Renal pelvis (tissue), 4 donors: Measurements from ENCODE around the gene SH3D19. TPM values are rescaled to one million over a fixed set of nuclear protein-coding genes. Genes with fewer than 3 reads are reported as not detected.
"Not testable (repeated sequence)": the region's sequence is repeated elsewhere in the genome, so short reads cannot be mapped to it uniquely, and the experiment has no call there.

ENCODE experiments used
- DNase-seq: peaks from one replicate; pipeline ENCODE4 v3.0.0-alpha.2; 2013
- polyA plus RNA-seq, 3 donors: library from polyadenylated mRNA; unstranded; fragments of 120-200 nt; gene quantifications; one replicate each; pipeline ENCODE4 v1.2.1, GENCODE V29; 2013; ENCODE audit not compliant: insufficient read length in 3 of 3

The SH3D19 gene
- polyA plus RNA-seq, 3 donors: 24.7 to 31.4 (median 27.6) TPM

DNA sequence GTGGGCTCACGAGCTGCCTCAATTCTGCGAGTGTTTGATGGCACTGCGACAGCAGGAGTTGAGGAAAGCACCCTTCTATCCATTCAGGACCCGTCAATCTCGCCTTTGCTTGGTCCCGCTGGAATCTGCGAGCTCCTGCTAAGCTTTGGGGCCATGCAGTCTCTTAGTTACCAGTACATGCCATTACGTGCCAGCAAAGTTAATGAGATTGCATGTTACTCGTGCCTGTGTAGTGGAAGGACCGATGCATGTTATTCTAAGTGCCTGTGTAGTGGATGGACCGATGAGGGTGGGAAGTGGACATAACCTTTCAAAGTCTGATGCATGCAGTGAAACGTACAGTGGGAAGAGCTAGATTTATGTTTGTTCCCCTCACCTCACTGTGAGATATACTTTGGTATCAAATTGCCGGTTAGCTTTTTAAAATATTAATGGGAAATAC, 225.4 kb downstream of the SH3D19 start:
- peak; percentile 38 for DNase-seq

GRCh38 chr4:151099229-151099975, 226.0 kb downstream of the SH3D19 start, which contains the start of gene RPS3A:
Gene RPS3A, plus strand, starts transcription at chr4:151099628. Its CDS starts 25 bp downstream, at chr4:151099653.
- peak; percentile 97 for DNase-seq

GRCh38 chr4:151098979-151099228, 226.5 kb downstream of the SH3D19 start:
- DNase-seq: no peak

DNA sequence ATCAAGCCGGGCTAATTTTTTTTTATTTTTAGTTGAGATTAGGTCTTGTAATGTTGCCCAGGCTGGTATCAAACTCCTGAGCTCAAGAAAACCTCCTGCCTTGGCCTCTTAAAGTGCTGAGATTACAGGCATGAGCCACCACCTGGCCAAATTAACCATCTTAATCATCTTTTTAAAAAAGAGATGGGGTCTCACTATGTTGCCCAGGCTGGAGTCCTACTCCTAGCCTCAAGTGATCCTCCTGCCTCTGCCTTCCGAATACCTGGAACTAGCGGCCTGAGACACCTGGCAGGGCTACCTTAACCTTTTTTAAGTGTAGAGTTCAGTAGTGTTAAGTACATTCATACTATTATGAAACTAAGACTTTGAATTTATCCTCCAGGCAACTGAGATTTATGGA, 227.6 kb downstream of the SH3D19 start:
- no peak for DNase-seq

DNA sequence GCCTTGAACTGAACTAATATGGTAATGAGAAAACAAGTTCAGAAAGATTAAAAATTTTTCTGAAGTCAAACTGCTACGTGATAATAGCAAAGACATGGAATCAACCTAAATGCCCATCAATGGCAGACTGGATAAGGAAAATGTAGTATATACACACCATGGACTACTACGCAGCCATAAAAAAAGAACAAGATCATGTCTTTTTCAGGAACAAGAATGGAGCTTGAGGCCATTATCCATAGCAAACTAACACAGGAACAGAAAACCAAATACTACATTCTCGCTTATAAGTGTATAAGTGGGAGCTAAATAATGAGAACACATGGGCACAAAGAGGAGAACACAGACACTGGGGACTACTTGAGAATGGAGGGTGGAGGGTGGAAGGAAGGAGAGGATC, 230.3 kb downstream of the SH3D19 start:
- DNase-seq: no peak

DNA sequence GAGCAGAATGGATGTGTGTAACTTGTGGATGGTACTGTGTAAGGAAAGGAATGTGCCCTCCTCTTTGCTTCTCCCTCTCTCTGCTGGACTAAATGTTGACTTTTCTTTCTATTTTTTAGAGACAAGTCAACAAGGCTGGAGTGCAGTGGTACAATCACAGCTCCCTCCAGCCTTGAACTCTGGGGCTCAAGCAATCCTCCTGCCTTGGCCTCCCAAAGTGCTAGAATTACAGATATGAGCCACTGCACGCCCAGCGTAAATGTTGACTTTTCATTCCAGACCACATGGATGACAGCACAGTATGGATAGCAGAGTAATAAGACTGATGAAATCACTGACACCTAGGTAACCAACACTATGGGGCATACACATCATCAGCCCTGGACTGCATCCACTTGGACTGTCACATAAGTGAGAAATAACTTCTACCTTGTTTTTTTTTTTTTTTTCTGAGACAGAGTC, 231.1 kb downstream of the SH3D19 start:
- no peak for DNase-seq

GRCh38 chr4:151093203-151093602, 232.2 kb downstream of the SH3D19 start:
- no peak for DNase-seq

- DNase-seq: no peak
Observed at GRCh38 chr4:151092488-151092887, 232.9 kb downstream of the SH3D19 start.

DNA sequence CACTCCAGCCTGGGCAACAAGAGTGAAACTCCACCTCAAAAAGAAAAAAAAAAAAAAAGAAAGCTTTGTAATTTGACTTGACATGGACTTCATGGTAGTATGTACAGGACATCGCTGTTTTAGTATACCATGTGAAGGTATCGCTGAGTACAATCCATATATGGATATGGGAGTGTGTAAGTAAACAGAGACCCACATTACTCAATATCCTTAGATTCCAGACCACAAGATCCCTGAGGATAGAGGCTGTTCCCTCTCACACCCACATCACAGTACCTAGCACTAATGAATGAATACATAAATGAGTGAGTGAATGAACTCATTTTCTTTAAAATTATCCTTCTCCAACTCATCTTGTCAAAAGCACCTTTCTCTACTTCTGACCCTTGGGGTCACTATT, 234.4 kb downstream of the SH3D19 start:
- no peak for DNase-seq

- DNase-seq: no peak
Observed at GRCh38 chr4:151087467-151087866, 237.9 kb downstream of the SH3D19 start.

- not testable (repeated sequence) for DNase-seq
Observed at GRCh38 chr4:151077978-151078377, 247.4 kb downstream of the SH3D19 start.

- DNase-seq: no peak
Observed at GRCh38 chr4:151074416-151074916, 250.9 kb downstream of the SH3D19 start.

Other genes with a start within 250 kb of the SH3D19 start
- 1,000 to 10,000 TPM; 3,708 to 4,499 (median 3,883) TPM for gene RPS3A, start 226.0 kb downstream of the SH3D19 start, polyA plus RNA-seq
- gene PRSS48, start 48.4 kb downstream of the SH3D19 start, polyA plus RNA-seq: not detected
- 1 to 10 TPM; 5.4 to 6.6 (median 6.2) TPM for gene FHIP1A, start 83.6 kb upstream of the SH3D19 start, polyA plus RNA-seq